HG03442 (cell line): ENCODE results near the gene PRM2.

Source experiments
- ATAC-seq: cut with Tn5 transposase; IDR thresholded peaks from one replicate; pipeline ENCODE4 v1.9.1; 2021; ENCODE audit warnings: mild to moderate bottlenecking, moderate library complexity; ENCODE audit not compliant: unreplicated experiment

Gene PRM2, protein sequence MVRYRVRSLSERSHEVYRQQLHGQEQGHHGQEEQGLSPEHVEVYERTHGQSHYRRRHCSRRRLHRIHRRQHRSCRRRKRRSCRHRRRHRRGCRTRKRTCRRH

DNA sequence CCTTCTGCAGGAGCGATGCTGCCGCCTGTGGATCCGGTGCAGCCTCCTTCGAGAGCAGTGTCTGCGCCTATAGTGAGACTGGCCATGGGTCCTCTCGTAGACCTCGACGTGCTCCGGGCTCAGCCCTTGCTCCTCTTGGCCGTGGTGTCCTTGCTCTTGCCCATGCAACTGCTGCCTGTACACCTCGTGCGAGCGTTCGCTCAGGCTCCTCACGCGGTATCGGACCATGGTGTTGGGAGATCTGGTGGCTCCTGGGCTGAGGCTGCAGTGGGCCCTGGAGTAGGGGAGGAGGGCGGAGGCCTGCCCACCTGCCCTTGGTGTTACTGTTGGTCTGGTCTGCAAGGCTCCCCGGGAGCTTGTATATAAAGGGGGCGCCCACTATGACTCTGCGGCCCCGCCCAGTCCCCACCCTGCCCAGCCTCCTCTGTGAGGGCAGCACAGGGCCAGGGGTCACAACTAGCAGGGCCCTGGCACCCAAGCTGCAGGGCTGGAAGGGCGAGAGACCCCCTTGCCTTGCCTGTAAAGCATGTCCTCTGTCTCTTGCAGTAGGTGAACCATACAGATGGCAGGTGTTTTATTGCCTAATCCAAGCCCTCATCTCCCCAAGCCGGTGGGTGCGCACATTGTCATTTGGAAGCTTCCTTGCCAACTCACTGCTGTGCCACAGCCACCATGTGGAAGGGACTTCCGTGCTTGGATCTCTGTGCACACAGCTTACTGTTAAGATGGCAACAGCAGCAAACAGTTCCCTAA is at the start of gene PRM2:
TSS of gene PRM2 (minus strand) at position 338 of the 753 bp plus-strand sequence. CDS start at position 228, 110 bp downstream.
- ATAC-seq: no peak

DNA sequence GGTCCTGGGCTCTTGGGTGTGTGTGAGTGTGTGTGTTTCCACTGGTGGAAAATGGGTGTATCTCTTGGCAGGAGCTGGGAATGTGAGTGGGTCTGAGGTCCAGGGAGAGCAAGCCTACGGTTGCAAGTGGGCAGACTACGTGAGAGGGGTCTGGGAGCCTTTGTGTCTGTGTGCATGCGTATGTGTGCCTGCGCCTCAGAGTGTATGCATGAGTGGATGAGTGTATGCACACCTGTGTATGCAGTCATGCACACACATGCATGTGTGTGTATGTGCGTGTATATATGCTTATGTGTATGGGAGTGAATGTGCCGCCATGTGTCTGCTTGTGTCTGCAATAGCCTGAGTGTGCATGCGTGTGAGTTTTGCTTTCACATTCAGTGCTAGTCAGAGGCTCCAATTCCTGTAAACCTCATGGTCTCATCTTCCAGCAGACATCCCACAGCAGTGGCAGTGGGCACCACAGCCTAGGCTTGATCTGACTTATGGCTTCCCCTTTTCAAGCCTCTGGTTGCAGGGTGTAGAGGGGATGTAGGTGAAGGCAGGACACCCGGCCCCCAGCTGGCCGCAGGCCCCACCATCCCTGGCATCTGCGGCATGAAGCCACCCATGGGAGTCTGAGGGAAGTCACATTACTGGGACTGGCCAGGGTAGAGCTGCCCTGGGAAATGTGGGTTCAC is 49.3 kb upstream of the PRM2 start:
- ATAC-seq: no peak

DNA sequence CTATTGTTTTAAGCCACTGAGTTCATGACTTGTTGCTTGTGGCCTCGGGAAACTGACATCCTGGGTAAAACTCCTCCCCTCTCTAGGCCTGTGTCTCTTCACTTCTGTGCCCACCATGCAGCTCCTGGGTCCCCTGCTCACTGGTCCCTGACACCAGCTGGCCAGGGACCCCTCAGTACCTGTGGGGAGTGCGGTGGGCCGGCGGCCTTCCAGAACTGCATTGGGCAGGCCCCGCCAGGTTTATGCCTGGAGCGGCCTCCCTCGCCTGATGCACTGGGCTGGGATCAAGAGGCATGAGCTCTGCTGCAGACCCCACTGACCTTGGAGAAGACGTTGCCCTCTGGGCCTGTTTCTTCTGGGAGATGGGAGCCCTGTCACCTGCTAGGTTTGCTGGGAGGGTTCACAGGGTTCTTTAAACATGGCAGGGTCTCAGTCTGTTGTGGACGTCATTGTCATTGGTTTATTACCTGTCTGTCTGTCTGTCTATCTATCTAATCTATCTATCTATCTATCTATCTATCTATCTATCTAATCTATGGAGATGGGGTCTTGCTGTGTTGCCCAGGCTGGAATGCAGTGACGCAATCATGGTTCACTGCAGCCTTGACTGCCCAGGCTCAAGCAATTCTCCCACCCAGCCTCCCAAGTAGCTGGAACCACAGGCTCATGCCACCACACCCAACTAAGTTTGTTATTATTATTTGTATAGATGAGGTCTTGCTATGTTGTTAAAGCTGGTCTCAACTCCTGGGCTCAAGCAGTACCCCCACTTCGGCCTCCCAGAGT is 47.5 kb upstream of the PRM2 start:
- ATAC-seq: no peak

- no peak for ATAC-seq
These were observed 46.5 kb upstream of the PRM2 start for GRCh38 chr16:11322823-11323222.

- no peak for ATAC-seq
These were observed 45.4 kb upstream of the PRM2 start for GRCh38 chr16:11321662-11322061.

GRCh38 chr16:11320170-11320569 is 43.9 kb upstream of the PRM2 start:
- no peak for ATAC-seq

DNA sequence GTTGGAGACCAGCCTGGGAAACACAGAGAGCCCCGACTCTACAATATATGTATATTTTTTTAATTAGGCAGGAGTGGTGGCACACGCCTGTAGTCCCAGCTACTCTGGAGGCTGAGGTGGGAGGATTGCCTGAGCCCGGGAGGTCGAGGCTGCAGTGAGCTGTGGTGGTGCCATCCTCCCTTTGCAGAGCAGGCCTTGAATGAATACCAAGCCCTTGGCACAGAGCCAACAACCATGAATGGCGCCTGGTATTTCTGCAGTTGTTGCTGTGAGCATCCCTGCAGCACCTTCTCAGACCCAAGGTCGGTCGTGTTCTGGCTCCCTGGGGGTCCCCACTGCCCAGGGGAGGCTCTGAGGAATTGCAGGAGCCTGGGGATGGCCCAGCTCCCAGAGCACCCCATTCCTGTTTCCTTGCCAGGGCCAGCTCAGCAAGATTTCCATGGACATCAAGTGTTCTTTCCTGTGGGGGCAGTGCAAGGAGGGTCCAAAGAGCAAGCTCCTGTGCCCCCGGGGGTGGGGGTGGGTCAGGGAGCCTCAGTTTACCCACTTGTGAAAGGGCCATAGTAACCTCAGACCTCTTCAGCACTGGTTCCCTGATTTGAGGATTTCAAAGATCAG is 43.4 kb upstream of the PRM2 start:
- no peak for ATAC-seq

DNA sequence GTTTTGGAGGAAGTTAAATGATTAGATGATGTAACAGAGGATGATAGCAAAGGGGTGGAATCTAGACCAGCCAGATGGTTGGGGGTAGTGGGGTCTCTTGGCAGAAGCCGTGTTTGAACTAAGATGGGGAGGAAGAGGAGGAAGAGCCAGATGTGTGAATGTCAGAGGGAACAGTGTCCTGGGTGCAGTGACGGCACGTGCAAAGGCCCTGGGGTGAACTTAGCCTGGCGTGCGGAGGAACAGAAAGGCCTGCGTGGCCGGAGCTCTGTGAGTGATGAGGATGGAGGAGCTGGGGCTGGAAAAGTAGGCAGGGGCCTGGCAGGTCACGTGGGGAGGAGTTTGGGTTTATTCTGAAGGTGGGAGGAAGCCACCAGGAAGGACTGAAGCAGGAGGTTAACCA is 42.5 kb upstream of the PRM2 start:
- no peak for ATAC-seq

- no peak for ATAC-seq
These were observed 40.2 kb upstream of the PRM2 start for GRCh38 chr16:11316331-11317015.

GRCh38 chr16:11315510-11315909 is 39.2 kb upstream of the PRM2 start:
- ATAC-seq: no peak

- no peak for ATAC-seq
These were observed 38.1 kb upstream of the PRM2 start for GRCh38 chr16:11314309-11314894.

DNA sequence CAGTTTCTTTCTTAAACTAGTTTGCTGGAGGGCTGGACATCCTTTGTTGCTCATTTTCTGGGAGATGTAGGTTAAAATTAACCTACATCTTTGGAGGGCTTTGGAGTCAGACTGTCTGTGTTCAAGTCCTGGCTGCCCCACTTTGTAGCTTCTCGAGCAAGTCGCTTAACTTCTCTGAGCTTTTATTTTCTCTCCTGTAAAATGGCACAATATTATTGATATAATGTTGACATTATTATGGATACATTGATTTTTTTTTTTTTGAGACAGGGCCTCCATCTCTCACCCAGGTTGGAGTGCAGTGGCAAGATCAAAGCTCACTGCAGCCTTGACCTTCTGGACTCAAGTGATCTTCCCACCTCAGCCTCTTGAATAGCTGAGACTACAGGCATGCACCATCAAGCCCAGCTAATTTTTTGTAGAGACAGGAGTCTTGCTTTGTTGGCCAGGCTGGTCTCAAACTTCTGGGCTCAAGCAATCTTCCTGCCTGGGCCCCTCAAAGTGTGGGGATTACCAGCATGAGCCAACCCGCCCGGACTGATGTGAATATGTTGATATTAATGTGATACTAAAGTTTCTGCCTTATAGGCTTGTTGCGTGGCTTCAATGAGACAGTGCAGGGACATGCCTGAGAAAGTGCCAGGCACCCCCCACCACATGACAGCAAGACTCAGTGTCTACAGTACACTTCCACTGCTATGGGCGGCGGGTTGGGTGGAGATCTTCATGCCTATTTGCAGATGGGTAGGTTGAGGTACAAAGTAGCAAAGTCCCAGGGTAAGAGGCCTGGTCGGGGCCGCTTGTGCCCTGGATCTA is 37.4 kb upstream of the PRM2 start:
- no peak for ATAC-seq

GRCh38 chr16:11312718-11313492 is 36.6 kb upstream of the PRM2 start:
- no peak for ATAC-seq

- ATAC-seq: peak; percentile 32
These were observed 34.8 kb upstream of the PRM2 start for GRCh38 chr16:11310997-11311561.

DNA sequence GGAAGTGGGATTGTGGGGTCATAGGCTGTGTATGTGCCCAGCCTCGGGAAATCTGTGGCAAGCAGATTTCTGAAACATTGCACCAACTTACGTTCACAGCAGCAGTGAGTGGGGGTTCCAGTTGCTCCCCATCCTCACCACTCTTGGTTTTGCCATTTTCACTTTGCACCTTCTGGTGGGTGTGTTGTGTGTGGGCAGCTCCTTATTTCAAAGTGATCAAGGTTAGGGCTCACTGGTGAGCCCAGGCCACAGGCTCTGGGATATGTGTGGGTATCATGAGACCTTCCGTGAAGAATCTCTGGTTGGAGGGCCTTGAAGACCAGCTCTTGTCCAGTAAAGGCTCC is 34.3 kb upstream of the PRM2 start:
- ATAC-seq: no peak

DNA sequence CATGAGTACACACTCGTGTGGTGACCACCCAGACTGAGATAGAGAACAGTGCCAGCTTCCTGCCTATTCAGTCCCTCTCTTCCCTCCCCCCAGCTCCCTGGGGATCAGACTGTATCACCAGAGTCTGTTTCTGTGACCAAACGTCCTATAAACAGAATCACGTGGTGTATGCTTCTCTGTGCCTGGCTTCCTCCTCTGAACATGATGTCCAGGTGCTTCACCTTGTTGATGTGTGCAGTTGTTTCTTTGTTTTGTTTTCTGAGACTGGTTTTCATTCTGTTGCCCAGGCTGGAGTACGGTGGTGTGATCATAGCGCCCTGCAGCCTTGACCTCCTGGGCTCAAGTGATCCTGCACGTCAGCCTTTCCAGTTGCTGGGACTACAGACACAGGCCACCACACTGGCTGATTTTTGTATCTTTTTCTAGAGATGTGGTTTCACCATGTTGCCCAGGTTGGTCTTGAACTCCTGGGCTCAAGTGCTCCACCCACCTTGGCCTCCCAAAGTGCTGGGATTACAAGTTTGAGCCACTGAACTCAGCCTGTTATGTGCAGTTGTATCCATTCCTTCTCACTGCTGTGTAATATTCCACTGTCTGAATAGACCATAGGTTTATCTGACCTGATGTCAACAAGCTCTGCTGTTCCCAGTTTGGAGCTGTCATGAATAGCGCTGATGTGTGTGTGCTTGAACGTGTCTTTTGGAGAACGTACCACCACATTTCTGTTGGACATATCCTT is 33.8 kb upstream of the PRM2 start:
- ATAC-seq: peak; percentile 26

DNA sequence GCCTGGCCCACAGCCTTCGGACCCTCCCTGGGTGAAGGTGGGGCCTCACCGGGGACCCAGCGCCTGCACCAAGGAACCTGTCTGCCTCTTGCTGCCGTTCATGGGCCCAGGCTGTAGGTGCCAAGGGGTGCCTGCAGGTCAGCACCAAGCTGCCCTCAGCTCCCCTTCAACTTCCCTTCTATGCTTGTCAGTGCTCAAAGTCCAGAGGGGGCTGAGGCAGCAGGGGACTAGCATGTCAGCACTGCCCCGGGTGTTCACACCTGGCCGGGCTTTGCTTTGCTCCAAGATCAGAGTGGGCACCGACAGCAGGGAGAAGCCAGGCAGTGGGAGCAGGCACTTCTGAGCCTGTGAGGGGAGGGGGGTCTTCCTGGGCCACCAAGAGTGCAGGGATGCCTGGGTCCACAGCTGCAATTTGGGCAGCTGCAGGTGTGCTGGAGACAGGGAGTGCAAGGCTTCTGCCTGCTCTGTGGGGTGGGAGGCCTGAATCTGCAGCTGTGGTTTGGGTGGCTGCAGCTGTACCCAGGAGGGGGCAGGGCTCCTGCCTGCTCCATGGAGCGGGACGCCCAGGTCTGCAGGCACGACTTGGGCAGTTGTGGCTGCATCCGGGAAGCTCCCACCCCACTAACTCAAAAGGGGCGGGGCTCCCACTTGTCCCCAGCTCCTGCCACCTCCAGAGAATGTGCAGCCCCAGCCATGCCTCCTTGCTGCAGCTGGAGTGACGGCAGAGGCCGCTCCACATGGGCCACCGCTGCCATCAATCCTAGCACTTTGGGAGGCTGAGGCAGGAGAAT is 32.4 kb upstream of the PRM2 start:
- no peak for ATAC-seq
